HepG2 (cell line): ENCODE results near the gene PPP1R1A. TPM values are rescaled to one million over a fixed set of nuclear protein-coding genes. Genes with fewer than 3 reads are reported as not detected.

ENCODE experiments used
- ATF2 ChIP-seq: sonication (generic); formaldehyde crosslinking; IDR thresholded peaks from 2 replicates; pipeline ENCODE4 v1.4.0; 2020; ENCODE audit warnings: missing genetic modification reagents
- FOXC1 ChIP-seq: sonication (generic); formaldehyde crosslinking; IDR thresholded peaks from 2 replicates; pipeline ENCODE4 v1.8.0; 2022; ENCODE audit warnings: mild to moderate bottlenecking, missing genetic modification reagents, borderline replicate concordance
- IRX3 ChIP-seq: sonication (generic); formaldehyde crosslinking; IDR thresholded peaks from 2 replicates; pipeline ENCODE4 v1.8.1; 2023; ENCODE audit warnings: mild to moderate bottlenecking, low read depth, missing genetic modification reagents, borderline replicate concordance
- MEIS1 ChIP-seq: sonication (generic); formaldehyde crosslinking; IDR thresholded peaks from 2 replicates; pipeline ENCODE4 v1.9.0; 2021; ENCODE audit warnings: mild to moderate bottlenecking, missing genetic modification reagents, moderate library complexity, borderline replicate concordance
- MXI1 ChIP-seq: IDR thresholded peaks from 3 replicates; pipeline ENCODE4 v1.6.1; 2012; ENCODE audit warnings: low read depth, low read length, inconsistent platforms, borderline replicate concordance
- PRDM10 ChIP-seq: sonication (generic); formaldehyde crosslinking; IDR thresholded peaks from 2 replicates; pipeline ENCODE4 v1.4.0; 2020; ENCODE audit warnings: low read depth, missing genetic modification reagents
- PRPF4 ChIP-seq: fragments of 200-400 bp; formaldehyde crosslinking; IDR thresholded peaks from 2 replicates; pipeline ENCODE4 v1.6.1; 2016; ENCODE audit warnings: low read length, low read depth; ENCODE audit not compliant: poor library complexity, severe bottlenecking
- SMAD1 ChIP-seq: sonication (generic); formaldehyde crosslinking; IDR thresholded peaks from 2 replicates; pipeline ENCODE4 v1.4.0; 2020; ENCODE audit warnings: missing genetic modification reagents, low read depth, mild to moderate bottlenecking, borderline replicate concordance
- SMC3 ChIP-seq: IDR thresholded peaks from 2 replicates; pipeline ENCODE4 v1.6.1; 2011; ENCODE audit warnings: low read length, improper control_type of control experiment
- XRCC5 ChIP-seq: fragments of 200-400 bp; formaldehyde crosslinking; optimal IDR thresholded peaks from 2 replicates; pipeline ENCODE3; 2017; ENCODE audit warnings: mild to moderate bottlenecking, low read length
- ZHX1 ChIP-seq: sonication (generic); formaldehyde crosslinking; IDR thresholded peaks from 2 replicates; pipeline ENCODE4 v1.8.1; 2022; ENCODE audit warnings: low read depth, mild to moderate bottlenecking, missing genetic modification reagents
- ZNF207 ChIP-seq: fragments of 450-650 bp; IDR thresholded peaks from 2 replicates; pipeline ENCODE4 v1.6.1; 2016; ENCODE audit warnings: antibody characterized with exemption, borderline replicate concordance
- ZNF276 ChIP-seq: sonication (generic); formaldehyde crosslinking; IDR thresholded peaks from 2 replicates; pipeline ENCODE4 v1.4.0; 2020; ENCODE audit warnings: mild to moderate bottlenecking, low read depth, missing genetic modification reagents
- ZNF563 ChIP-seq: sonication (generic); formaldehyde crosslinking; IDR thresholded peaks from 2 replicates; pipeline ENCODE4 v1.8.0; 2022; ENCODE audit warnings: mild to moderate bottlenecking, moderate library complexity, missing genetic modification reagents
- ZNF619 ChIP-seq: sonication (generic); formaldehyde crosslinking; IDR thresholded peaks from 2 replicates; pipeline ENCODE4 v1.4.0; 2020; ENCODE audit warnings: mild to moderate bottlenecking, missing genetic modification reagents
- ZNF766 ChIP-seq: sonication (generic); formaldehyde crosslinking; IDR thresholded peaks from 2 replicates; pipeline ENCODE4 v1.5.0; 2020; ENCODE audit warnings: missing genetic modification reagents, borderline replicate concordance
- polyA plus RNA-seq, 8 experiments: library from polyadenylated mRNA; depleted of rRNA in 3 of 8; stranded (reverse) in 7 of 8; unstranded in 1 of 8; fragments of >200 nt; fragmentation: Illumina TruSeq in 4 of 8; extraction: Trizol in 4 of 8; gene quantifications; 2 replicates each; pipeline versions ENCODE4 v1.2.1 to v1.2.3, GENCODE V29; 2011 to 2016; ENCODE audit warnings: low read depth in 4 of 8, missing spikeins in 1 of 8, mixed read lengths in 1 of 8; ENCODE audit not compliant: insufficient read depth in 1 of 8
- total RNA-seq, 5 experiments: library from RNA; depleted of rRNA; stranded (reverse); fragments of >200 nt; fragmentation: Illumina TruSeq; extraction: Trizol; gene quantifications; 2 replicates each; pipeline ENCODE4 v1.2.3, GENCODE V29; 2016; ENCODE audit warnings: low read depth in 1 of 5
- TF ChIP-seq, protein P1 (sequence below): sonication (generic); formaldehyde crosslinking; IDR thresholded peaks from 2 replicates; pipeline ENCODE4 v1.5.0; 2020; ENCODE audit warnings: mild to moderate bottlenecking, missing genetic modification reagents, moderate library complexity

Gene PPP1R1A
- total and polyA plus RNA-seq, 2 of the 13 experiments (the other 11 are each of a cell fraction or from before 2014, with no cell fraction given) = 0.20 TPM; not detected in 1

GRCh38 chr12:54603173-54603814 lies 14.8 kb upstream of the PPP1R1A start (continued):
- no peak for TF ChIP-seq ATF2 (CRISPR knock-in tag)
- TF ChIP-seq PRDM10 = no peak
- no peak for TF ChIP-seq PRPF4
- TF ChIP-seq ZNF619 (CRISPR knock-in tag) = no peak
- TF ChIP-seq ZNF207 = no peak
- no peak for TF ChIP-seq SMAD1 (CRISPR knock-in tag)
- peak; percentile 34 for TF ChIP-seq XRCC5
- no peak for TF ChIP-seq FOXC1 (CRISPR knock-in tag)
- TF ChIP-seq, protein P1, sequence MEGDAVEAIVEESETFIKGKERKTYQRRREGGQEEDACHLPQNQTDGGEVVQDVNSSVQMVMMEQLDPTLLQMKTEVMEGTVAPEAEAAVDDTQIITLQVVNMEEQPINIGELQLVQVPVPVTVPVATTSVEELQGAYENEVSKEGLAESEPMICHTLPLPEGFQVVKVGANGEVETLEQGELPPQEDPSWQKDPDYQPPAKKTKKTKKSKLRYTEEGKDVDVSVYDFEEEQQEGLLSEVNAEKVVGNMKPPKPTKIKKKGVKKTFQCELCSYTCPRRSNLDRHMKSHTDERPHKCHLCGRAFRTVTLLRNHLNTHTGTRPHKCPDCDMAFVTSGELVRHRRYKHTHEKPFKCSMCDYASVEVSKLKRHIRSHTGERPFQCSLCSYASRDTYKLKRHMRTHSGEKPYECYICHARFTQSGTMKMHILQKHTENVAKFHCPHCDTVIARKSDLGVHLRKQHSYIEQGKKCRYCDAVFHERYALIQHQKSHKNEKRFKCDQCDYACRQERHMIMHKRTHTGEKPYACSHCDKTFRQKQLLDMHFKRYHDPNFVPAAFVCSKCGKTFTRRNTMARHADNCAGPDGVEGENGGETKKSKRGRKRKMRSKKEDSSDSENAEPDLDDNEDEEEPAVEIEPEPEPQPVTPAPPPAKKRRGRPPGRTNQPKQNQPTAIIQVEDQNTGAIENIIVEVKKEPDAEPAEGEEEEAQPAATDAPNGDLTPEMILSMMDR = peak; percentile 63
- TF ChIP-seq ZNF276 (CRISPR knock-in tag) = no peak
- no peak for TF ChIP-seq ZNF766
- TF ChIP-seq ZNF563 (CRISPR knock-in tag) = no peak
- no peak for TF ChIP-seq MEIS1 (CRISPR knock-in tag)
- TF ChIP-seq ZHX1 (CRISPR knock-in tag) = no peak
- no peak for TF ChIP-seq MXI1
- peak; percentile 16; the same call in 1 of the 2 replicates for TF ChIP-seq SMC3
- no peak for TF ChIP-seq IRX3 (CRISPR knock-in tag)
- TF ChIP-seq, all 625 proteins: peak for 7
